Activated CD4-positive, alpha-beta T cell treated with anti-CD3 and anti-CD28 coated beads for 36 hours (primary cell): ENCODE results near the gene IFI16. TPM values are rescaled to one million over a fixed set of nuclear protein-coding genes. Genes with fewer than 3 reads are reported as not detected.

ENCODE experiments used
- ATAC-seq: fragments of 200-7000 bp; cut with Tn5 transposase; one replicate; pipeline ENCODE4 v1.10.0; 2021; ENCODE audit warnings: mild to moderate bottlenecking, moderate library complexity
- CTCF ChIA-PET: fragments of 350-600 bp; sonication (Branson Sonifier 250); formaldehyde crosslinking; loops from one replicate; lab custom pipeline; 2021; ENCODE audit warnings: antibody characterized with exemption; lab: Charles Lee
- POLR2A ChIA-PET: fragments of 350-600 bp; sonication (Branson Sonifier 250); formaldehyde crosslinking; loops from one replicate; lab custom pipeline; 2021; ENCODE audit warnings: antibody characterized with exemption, inconsistent platforms; lab: Charles Lee
- DNase-seq: peaks from one replicate; pipeline ENCODE4 v3.0.0-alpha.2; 2020
- H3K27ac Mint-ChIP-seq: one replicate; pipeline ENCODE4 v1.8.0; 2021; ENCODE audit warnings: mixed read lengths
- H3K27me3 Mint-ChIP-seq: one replicate; pipeline ENCODE4 v1.8.0; 2021; ENCODE audit warnings: mixed read lengths
- H3K36me3 Mint-ChIP-seq: one replicate; pipeline ENCODE4 v1.8.0; 2021; ENCODE audit warnings: low read depth, mixed read lengths
- H3K4me1 Mint-ChIP-seq: one replicate; pipeline ENCODE4 v1.8.0; 2021; ENCODE audit warnings: mixed read lengths
- H3K4me3 Mint-ChIP-seq: one replicate; pipeline ENCODE4 v1.8.0; 2021; ENCODE audit warnings: mild to moderate bottlenecking, moderate library complexity, mixed read lengths
- H3K9me3 Mint-ChIP-seq: one replicate; pipeline ENCODE4 v1.8.0; 2021; ENCODE audit warnings: low read depth, mixed read lengths
- intact Hi-C, 2 experiments: fragments of 100-400 bp; cut with DNase I in 1 of 2; cut with micrococcal nuclease in 1 of 2; formaldehyde crosslinking; loops; one replicate each; pipeline versions ENCODE4 v1.14.2 to v1.15.1; 2022 to 2024; cut with DNase I, micrococcal nuclease
- total RNA-seq, 2 experiments: library from RNA; stranded (reverse); gene quantifications; one replicate each; pipeline ENCODE4 v1.2.3, GENCODE V29; 2021

IFI16 gene
- total RNA-seq, 2 experiments from 2014 or later = 263 to 308 TPM

- Mint-ChIP-seq H3K9me3 (no peaks in the 10 kb centered on the region), H3K27me3 (no peaks in the 10 kb centered on the region), H3K4me1 (peaks cover 43% of the 10 kb centered on the region), H3K4me3 (peak overlapping the region; percentile 85), H3K36me3 (peaks cover 15% of the 10 kb centered on the region), H3K27ac (peak overlapping the region; percentile 99)
- intact Hi-C loops = loop anchor here (1.0 to 10.0 kb wide), 10 partner anchors 12 to 847 kb away; partner anchors contain the start of genes IFI16 (in 1 of the 2), PYHIN1 (in 1 of the 2) and TAGLN2 (in 1 of the 2)
- DNase-seq (peak; percentile 98), ATAC-seq (peak; percentile 83)
- POLR2A ChIA-PET = interaction anchor here (0.9 to 3.2 kb wide), 14 partner anchors 9 to 954 kb away, joined by 3 to 61 read pairs (median 5); partner anchors contain the start of genes IFI16 and PIGM
- CTCF ChIA-PET = interaction anchor here (1.0 to 5.4 kb wide), 6 partner anchors 13 to 67 kb away, joined by 3 to 76 read pairs (median 4); partner anchors contain the start of gene IFI16
Observed at GRCh38 chr1:159077120-159077961, 67.6 kb downstream of the IFI16 start.

GRCh38 chr1:159079525-159079924, 69.8 kb downstream of the IFI16 start:
- H3K27ac Mint-ChIP-seq = peak overlapping the region; percentile 25
- DNase-seq = no peak

GRCh38 chr1:159081626-159082025, 71.9 kb downstream of the IFI16 start:
- ChIA-PET POLR2A (interaction anchor here (0.6 kb wide), 1 partner anchor 59 kb away, joined by 3 read pairs; no protein-coding TSS in a partner anchor), CTCF (interaction anchor here (0.8 kb wide), 1 partner anchor 83 kb away, joined by 3 read pairs; no protein-coding TSS in a partner anchor)
- H3K4me3 Mint-ChIP-seq = no peak overlapping the region
- H3K9me3 Mint-ChIP-seq = no peaks in the 10 kb centered on the region
- ATAC-seq (no peak), DNase-seq (no peak)
- peaks cover 31% of the 10 kb centered on the region for H3K4me1 Mint-ChIP-seq
- H3K27me3 Mint-ChIP-seq = no peaks in the 10 kb centered on the region
- no peaks in the 10 kb centered on the region for H3K36me3 Mint-ChIP-seq
- no peak overlapping the region for H3K27ac Mint-ChIP-seq
- intact Hi-C loops = no loop called here

More at GRCh38 chr1:159079525-159079924, 69.8 kb downstream of the IFI16 start:
- Mint-ChIP-seq H3K4me1 (peaks cover 34% of the 10 kb centered on the region), H3K4me3 (no peak overlapping the region), H3K36me3 (peaks cover 5% of the 10 kb centered on the region), H3K9me3 (no peaks in the 10 kb centered on the region), H3K27me3 (no peaks in the 10 kb centered on the region)
- ATAC-seq = peak; percentile 3
- ChIA-PET POLR2A (no interaction called here), CTCF (interaction anchor here (5.4 kb wide), 1 partner anchor 10 kb away, joined by 76 read pairs; no protein-coding TSS in a partner anchor)
- intact Hi-C loops = loop anchor here (5.0 to 10.0 kb wide), 5 partner anchors 145 to 845 kb away; partner anchors contain the start of genes PYHIN1 (in 1 of the 2) and TAGLN2 (in 1 of the 2)

GRCh38 chr1:159083013-159083412, 73.3 kb downstream of the IFI16 start:
- ATAC-seq (no peak), DNase-seq (no peak)
- Mint-ChIP-seq H3K4me1 (peaks cover 26% of the 10 kb centered on the region), H3K27ac (no peak overlapping the region), H3K27me3 (peaks cover 2% of the 10 kb centered on the region), H3K9me3 (no peaks in the 10 kb centered on the region), H3K4me3 (no peak overlapping the region), H3K36me3 (no peaks in the 10 kb centered on the region)
- intact Hi-C loops = no loop called here
- ChIA-PET POLR2A (no interaction called here), CTCF (no interaction called here)

GRCh38 chr1:159084152-159084551, 74.4 kb downstream of the IFI16 start:
- ChIA-PET CTCF (no interaction called here), POLR2A (no interaction called here)
- no peak for DNase-seq
- intact Hi-C loops = no loop called here
- peaks cover 2% of the 10 kb centered on the region for H3K27me3 Mint-ChIP-seq
- peaks cover 30% of the 10 kb centered on the region for H3K4me1 Mint-ChIP-seq
- H3K9me3 Mint-ChIP-seq = no peaks in the 10 kb centered on the region
- no peak overlapping the region for H3K27ac Mint-ChIP-seq
- ATAC-seq = no peak
- no peak overlapping the region for H3K4me3 Mint-ChIP-seq
- H3K36me3 Mint-ChIP-seq = no peaks in the 10 kb centered on the region

DNA sequence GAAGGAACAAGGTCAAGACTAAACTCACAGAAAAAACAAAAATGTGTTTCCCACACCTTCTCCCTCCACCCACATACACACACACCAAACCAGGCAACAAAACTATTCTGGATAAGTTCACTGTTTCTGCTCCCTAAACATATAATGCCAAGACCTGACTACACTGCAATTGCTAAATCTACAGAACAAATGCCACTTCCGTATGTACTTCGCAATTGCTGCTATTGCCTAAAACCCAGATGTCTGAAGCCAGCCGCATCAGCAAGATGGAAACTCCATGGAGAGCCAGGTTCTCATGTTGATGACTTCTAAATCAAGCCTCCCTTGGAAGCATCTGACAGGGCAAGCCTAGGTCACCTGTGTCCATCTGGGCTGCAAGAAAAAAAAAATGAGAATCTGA, 75.2 kb downstream of the IFI16 start:
- intact Hi-C loops = no loop called here

DNA sequence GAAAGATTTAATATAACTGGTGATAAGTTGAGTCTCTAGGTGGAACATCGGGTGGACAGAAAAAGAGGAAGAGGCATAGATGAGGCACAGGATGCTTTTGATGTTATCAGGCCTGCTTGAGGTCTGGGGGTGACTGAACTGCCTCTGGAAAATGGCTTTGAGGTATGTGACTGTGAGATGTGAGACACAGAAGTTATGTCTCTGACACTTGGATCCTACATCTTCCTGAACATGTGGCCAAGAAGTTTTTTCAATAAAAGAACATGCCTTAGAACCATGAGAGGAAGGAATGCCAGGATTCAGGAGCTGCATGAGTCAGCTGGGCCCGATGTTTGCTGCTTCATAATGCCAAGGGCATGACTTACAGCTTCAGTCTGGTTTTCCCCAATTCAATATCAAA, 78.3 kb downstream of the IFI16 start:
- Mint-ChIP-seq H3K4me3 (no peak overlapping the region), H3K27ac (peak overlapping the region; percentile 78), H3K27me3 (peaks cover 2% of the 10 kb centered on the region), H3K9me3 (no peaks in the 10 kb centered on the region), H3K36me3 (no peaks in the 10 kb centered on the region), H3K4me1 (peaks cover 51% of the 10 kb centered on the region)
- intact Hi-C loops = no loop called here
- CTCF ChIA-PET = interaction anchor here (0.7 to 5.2 kb wide), 11 partner anchors 10 to 884 kb away, joined by 3 to 76 read pairs (median 6); partner anchors contain the start of gene AIM2
- ATAC-seq = no peak
- DNase-seq = no peak
- POLR2A ChIA-PET = interaction anchor here (0.9 to 4.1 kb wide), 2 partner anchors 11 to 75 kb away, joined by 8 to 61 read pairs; partner anchors contain the start of gene AIM2

More for the DNA sequence above, 75.2 kb downstream of the IFI16 start:
- H3K9me3 Mint-ChIP-seq = no peaks in the 10 kb centered on the region
- no peak for ATAC-seq
- ChIA-PET CTCF (interaction anchor here (0.6 kb wide), 1 partner anchor 8 kb away, joined by 3 read pairs; the partner anchor contains the start of gene AIM2), POLR2A (no interaction called here)
- DNase-seq = no peak
- H3K36me3 Mint-ChIP-seq = no peaks in the 10 kb centered on the region
- peaks cover 2% of the 10 kb centered on the region for H3K27me3 Mint-ChIP-seq
- H3K4me3 Mint-ChIP-seq = no peak overlapping the region
- H3K27ac Mint-ChIP-seq = no peak overlapping the region
- H3K4me1 Mint-ChIP-seq = peaks cover 30% of the 10 kb centered on the region

DNA sequence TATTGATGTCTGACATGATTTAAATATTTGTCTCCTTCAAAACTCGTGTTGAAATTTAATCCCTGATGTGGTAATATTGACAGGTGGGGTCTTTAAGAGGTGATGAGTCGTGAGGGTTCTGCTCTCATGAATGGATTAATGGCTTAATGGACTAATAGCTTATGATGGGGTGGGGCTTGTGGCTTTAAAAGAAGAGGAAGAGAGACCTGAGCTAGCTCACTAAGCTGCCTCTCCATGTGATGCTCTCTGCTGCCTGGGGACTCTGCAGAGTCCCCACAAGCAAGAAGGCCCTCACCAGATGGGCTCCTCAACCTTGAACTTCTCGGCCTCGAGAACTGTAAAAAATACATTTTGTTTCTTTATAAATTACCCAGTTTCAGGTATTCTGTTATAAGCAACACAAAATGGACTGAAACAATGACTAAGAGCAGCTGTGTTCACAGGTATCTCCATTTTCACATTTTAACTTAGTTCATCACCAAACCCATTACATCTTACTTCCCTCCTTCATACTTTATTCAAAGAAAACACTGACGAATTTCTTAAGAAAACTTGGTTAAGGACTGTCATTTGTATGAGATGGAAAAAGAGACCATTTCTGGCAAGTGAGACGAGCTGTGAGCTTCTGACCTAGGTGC, 79.0 kb downstream of the IFI16 start:
- intact Hi-C loops = loop anchor here (1.0 kb wide), 3 partner anchors 11 to 79 kb away; partner anchors contain the start of genes AIM2 (in 1 of the 2) and IFI16 (in 1 of the 2)
- POLR2A ChIA-PET = interaction anchor here (0.9 to 4.1 kb wide), 4 partner anchors 11 to 79 kb away, joined by 4 to 61 read pairs (median 14); partner anchors contain the start of genes AIM2 and IFI16
- peak; percentile 43 for ATAC-seq

DNA sequence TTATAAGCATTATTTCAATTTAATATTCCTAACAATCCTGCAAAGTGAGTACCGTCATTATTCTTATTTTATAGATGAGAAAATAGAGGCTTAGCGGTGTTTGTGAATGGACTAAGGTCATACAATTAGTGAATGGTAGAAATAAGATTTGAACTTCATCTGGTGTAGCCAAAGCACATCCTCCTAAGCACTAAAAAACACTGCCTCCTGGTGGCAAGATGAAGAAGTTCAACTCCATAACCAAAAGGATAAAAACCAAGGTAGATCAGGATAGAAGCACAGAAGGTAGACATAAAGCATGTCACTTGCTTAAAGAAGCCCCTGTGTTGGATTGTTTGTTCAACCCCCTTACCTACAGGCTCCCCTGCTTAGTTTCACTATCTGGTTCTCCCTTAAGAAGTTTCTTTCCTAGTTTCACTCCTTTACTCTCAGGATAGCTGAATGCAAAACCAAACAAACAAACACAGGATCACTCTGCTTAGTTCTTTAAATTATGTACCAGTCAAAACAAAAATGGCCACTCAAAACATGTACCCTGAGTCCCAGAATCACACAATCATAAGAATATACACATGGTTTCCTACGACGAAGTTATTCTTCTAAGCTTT, 79.6 kb downstream of the IFI16 start:
- Mint-ChIP-seq H3K4me1 (peaks cover 51% of the 10 kb centered on the region), H3K4me3 (no peak overlapping the region)
- intact Hi-C loops = loop anchor here (1.0 kb wide), 3 partner anchors 12 to 80 kb away; partner anchors contain the start of genes AIM2 (in 1 of the 2) and IFI16 (in 1 of the 2)

More for the DNA sequence above, 79.0 kb downstream of the IFI16 start:
- CTCF ChIA-PET = interaction anchor here (0.5 to 5.2 kb wide), 18 partner anchors 9 to 885 kb away, joined by 3 to 76 read pairs (median 6); partner anchors contain the start of genes AIM2 and IFI16
- H3K27ac Mint-ChIP-seq = peak overlapping the region; percentile 78
- no peaks in the 10 kb centered on the region for H3K36me3 Mint-ChIP-seq
- no peaks in the 10 kb centered on the region for H3K9me3 Mint-ChIP-seq
- no peak overlapping the region for H3K4me3 Mint-ChIP-seq
- H3K4me1 Mint-ChIP-seq = peaks cover 51% of the 10 kb centered on the region
- H3K27me3 Mint-ChIP-seq = peaks cover 2% of the 10 kb centered on the region
- DNase-seq = no peak

More for the DNA sequence above, 79.6 kb downstream of the IFI16 start:
- Mint-ChIP-seq H3K27me3 (peaks cover 2% of the 10 kb centered on the region), H3K36me3 (no peaks in the 10 kb centered on the region), H3K27ac (peak overlapping the region; percentile 78), H3K9me3 (no peaks in the 10 kb centered on the region)
- ChIA-PET POLR2A (interaction anchor here (0.9 to 4.1 kb wide), 4 partner anchors 12 to 79 kb away, joined by 4 to 61 read pairs (median 14); partner anchors contain the start of genes AIM2 and IFI16), CTCF (interaction anchor here (0.5 to 5.2 kb wide), 19 partner anchors 9 to 885 kb away, joined by 3 to 76 read pairs (median 5); partner anchors contain the start of genes AIM2 and IFI16)
- DNase-seq (no peak), ATAC-seq (peak; percentile 37)
